Activated T-cell treated with anti-CD3 and anti-CD28 coated beads for 24 hours (primary cell): Measurements from ENCODE around the gene WDR46.
A peak's percentile ranks its signal among the peaks of the same experiment; 100 is the strongest.

Experiments
- DNase-seq: peaks from one replicate; pipeline ENCODE4 v3.0.0-alpha.2; 2020; ENCODE audit warnings: low read depth

The WDR46 gene

GRCh38 chr6:33313709-33314514 is 24.9 kb upstream of the WDR46 start, which contains the start of gene TAPBP:
Gene TAPBP, minus strand, starts transcription at chr6:33314078. Its CDS starts 37 bp downstream, at chr6:33314041.
- DNase-seq = peak; percentile 81

GRCh38 chr6:33313105-33313708 is 24.2 kb upstream of the WDR46 start:
- no peak for DNase-seq

GRCh38 chr6:33312361-33313104 is 23.5 kb upstream of the WDR46 start:
- peak; percentile 73 for DNase-seq

GRCh38 chr6:33306356-33306755 is 17.3 kb upstream of the WDR46 start:
- no peak for DNase-seq

- no peak for DNase-seq
These were observed 16.0 kb upstream of the WDR46 start for GRCh38 chr6:33305052-33305451.

- DNase-seq = no peak
These were observed 15.2 kb upstream of the WDR46 start for GRCh38 chr6:33304216-33304615.

GRCh38 chr6:33301877-33302276 is 12.8 kb upstream of the WDR46 start:
- DNase-seq = no peak

GRCh38 chr6:33299237-33299944 is 10.4 kb upstream of the WDR46 start:
- DNase-seq = peak; percentile 91

- DNase-seq = no peak
These were observed 9.8 kb upstream of the WDR46 start, which contains the start of gene RGL2 for GRCh38 chr6:33298773-33299236. Gene RGL2, minus strand, starts transcription at chr6:33298942. Its CDS starts 332 bp downstream, at chr6:33298610.

- DNase-seq = no peak
These were observed 9.1 kb upstream of the WDR46 start for GRCh38 chr6:33297956-33298772.

- DNase-seq = no peak
These were observed 8.4 kb upstream of the WDR46 start for GRCh38 chr6:33297406-33297955.

GRCh38 chr6:33296797-33297405 is 7.9 kb upstream of the WDR46 start:
- no peak for DNase-seq

- no peak for DNase-seq
These were observed 6.8 kb upstream of the WDR46 start for GRCh38 chr6:33295621-33296369.

GRCh38 chr6:33294086-33294823 is 5.2 kb upstream of the WDR46 start:
- no peak for DNase-seq

- no peak for DNase-seq
These were observed 4.1 kb upstream of the WDR46 start for GRCh38 chr6:33292996-33293682.

- DNase-seq = no peak
These were observed 1.4 kb upstream of the WDR46 start for GRCh38 chr6:33290459-33290858.

- no peak for DNase-seq
These were observed 811 bp upstream of the WDR46 start for GRCh38 chr6:33289784-33290315.
